ENCODE data around the gene HOMER3. TPM values are rescaled to one million over a fixed set of nuclear protein-coding genes. Genes with fewer than 3 reads are reported as not detected.
A peak's percentile ranks its signal among the peaks of the same experiment; 100 is the strongest.

HOMER3 gene
- total and polyA plus RNA-seq, 12 donors, result 13.9 to 130 (median 34.8) TPM

GRCh38 chr19:18972851-18973250 lies 31.8 kb upstream of the HOMER3 start:
- no peak for TF ChIP-seq POLR2A (IDR thresholded peaks at IDR 0.05)
- no peak for TF ChIP-seq CTCF (IDR thresholded peaks at IDR 0.05)
- peaks cover 10 to 35% of the 10 kb centered on the region in 2 donors for H3K4me1 ChIP-seq (replicated peaks in 1 of 2)
- H3K36me3 ChIP-seq (replicated peaks in 1 of 2), result no peaks in the 10 kb centered on the region
- no peaks in the 10 kb centered on the region for H3K9me3 ChIP-seq (replicated peaks in 1 of 3)
- no peak overlapping the region for H3K4me3 ChIP-seq
- no peak for DNase-seq
- H3K27me3 ChIP-seq, result no peaks in the 10 kb centered on the region
- 77 to 93% (median 81%) methylated on average over 3 to 5 of the region's 5 CpGs for WGBS, 4 donors
- peak overlapping the region in 3 of 5 donors; percentile 19 to 68 (median 60) for H3K27ac ChIP-seq
- intact Hi-C loops (cut with DNase I), result no loop called here

DNA sequence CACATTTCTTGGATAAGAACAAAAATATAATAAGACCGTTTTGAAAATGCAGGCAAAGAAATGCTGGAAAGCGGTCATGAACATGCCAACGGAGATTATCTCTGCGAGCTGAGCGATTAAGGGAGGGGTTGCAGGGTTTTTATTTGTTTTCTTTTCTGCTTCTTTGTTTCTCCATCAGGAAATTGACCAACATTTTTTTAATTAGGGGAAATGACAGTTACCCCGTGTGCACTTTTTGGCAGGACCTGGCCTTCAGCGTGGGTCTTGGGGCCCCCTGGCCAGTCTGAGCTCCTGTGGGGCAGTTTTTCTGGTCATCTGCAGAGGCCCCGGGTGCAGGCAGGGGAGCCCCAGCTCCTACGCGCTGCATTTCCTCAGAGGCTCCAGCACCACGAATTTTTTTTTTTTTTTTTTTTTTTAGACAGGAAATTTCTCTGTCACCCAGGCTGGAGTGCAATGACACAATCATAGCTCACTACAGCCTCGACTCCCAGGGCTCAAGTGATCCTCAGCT lies 31.3 kb upstream of the HOMER3 start:
- peak overlapping the region in 1 of 4 donors; percentile 12 for H3K4me3 ChIP-seq
- no peaks in the 10 kb centered on the region for H3K36me3 ChIP-seq (replicated peaks in 1 of 2)
- no peaks in the 10 kb centered on the region for H3K27me3 ChIP-seq
- peak overlapping the region in 3 of 5 donors; percentile 19 to 68 (median 60) for H3K27ac ChIP-seq
- TF ChIP-seq POLR2A (IDR thresholded peaks at IDR 0.05) (no peak), CTCF (IDR thresholded peaks at IDR 0.05) (no peak)
- peak in 2 of 7 donors; percentile 17 to 27 for DNase-seq
- H3K4me1 ChIP-seq (replicated peaks in 1 of 2), result peaks cover 10 to 35% of the 10 kb centered on the region in 2 donors
- WGBS, 4 donors, result 38 to 43% (median 40%) methylated on average over 10 to 12 of the region's 12 CpGs
- H3K9me3 ChIP-seq (replicated peaks in 1 of 3), result no peaks in the 10 kb centered on the region
- intact Hi-C loops (cut with DNase I), result no loop called here

DNA sequence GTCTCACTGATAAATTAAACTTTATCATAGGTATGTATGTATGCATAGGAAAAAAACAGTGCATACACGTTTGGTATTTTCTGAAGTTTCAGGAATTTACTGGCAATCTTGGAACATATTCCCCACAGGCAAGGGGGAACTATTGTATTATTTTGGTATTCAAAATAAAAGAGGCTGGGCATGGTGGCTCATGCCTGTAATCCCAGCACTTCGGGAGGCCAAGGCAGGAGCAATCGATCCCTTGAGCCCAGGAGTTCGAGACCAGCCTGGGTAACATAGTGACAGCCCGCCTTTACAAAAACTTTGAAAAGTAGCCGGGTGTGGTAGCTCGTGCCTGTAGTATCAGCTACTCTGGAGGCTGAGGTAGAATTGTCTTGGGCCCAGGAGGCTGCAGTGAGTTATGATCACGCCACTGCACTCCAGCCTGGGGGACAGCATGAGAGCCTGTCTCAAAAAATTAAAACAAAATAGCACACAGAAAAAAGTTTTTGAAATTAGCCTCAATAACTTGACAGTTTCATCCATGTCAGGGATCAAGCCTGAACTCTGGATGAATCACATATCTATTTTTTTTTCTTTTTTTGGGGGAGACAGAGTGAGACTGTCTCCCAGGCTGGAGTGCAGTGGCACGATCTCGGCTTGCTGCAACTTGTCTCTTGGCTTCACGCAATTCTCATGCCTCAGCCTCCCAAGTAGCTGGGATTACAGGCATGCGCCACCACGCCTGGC lies 29.1 kb upstream of the HOMER3 start:
- no peak overlapping the region for H3K4me3 ChIP-seq
- DNase-seq, result no peak
- peak overlapping the region in 3 of 5 donors; percentile 54 to 76 (median 73) for H3K27ac ChIP-seq
- H3K36me3 ChIP-seq (replicated peaks in 1 of 2), result no peaks in the 10 kb centered on the region
- WGBS, 4 donors, result 80 to 82% (median 81%) methylated on average over 13 of the region's 13 CpGs
- peaks cover 10 to 35% of the 10 kb centered on the region in 2 donors for H3K4me1 ChIP-seq (replicated peaks in 1 of 2)
- no peaks in the 10 kb centered on the region for H3K27me3 ChIP-seq
- no peak for TF ChIP-seq CTCF (IDR thresholded peaks at IDR 0.05)
- TF ChIP-seq POLR2A (IDR thresholded peaks at IDR 0.05), result no peak
- H3K9me3 ChIP-seq (replicated peaks in 1 of 3), result no peaks in the 10 kb centered on the region
- intact Hi-C loops (cut with DNase I), result no loop called here

- TF ChIP-seq CTCF (IDR thresholded peaks at IDR 0.05) (no peak), POLR2A (IDR thresholded peaks at IDR 0.05) (peak in 1 of 2 donors; percentile 12)
- peak; percentile 65 to 89 (median 74) for DNase-seq
- intact Hi-C loops (cut with DNase I), result no loop called here
- Histone ChIP-seq H3K4me3 (no peak overlapping the region), H3K36me3 (replicated peaks in 1 of 2) (no peaks in the 10 kb centered on the region), H3K27me3 (peaks cover 4% of the 10 kb centered on the region), H3K4me1 (replicated peaks in 1 of 2) (peaks cover 10 to 30% of the 10 kb centered on the region in 2 donors), H3K27ac (peak overlapping the region; percentile 33 to 86 (median 64)), H3K9me3 (replicated peaks in 1 of 3) (no peaks in the 10 kb centered on the region)
- WGBS, 4 donors, result 38 to 56% (median 49%) methylated on average over 11 of the region's 11 CpGs
Measured at GRCh38 chr19:18967358-18968146, 26.5 kb upstream of the HOMER3 start.
